HL-60 (cell line): ENCODE results near the gene IFITM1.

Experiments used
- GABPA ChIP-seq: IDR thresholded peaks from 2 replicates; pipeline ENCODE4 v1.6.1; 2012; ENCODE audit warnings: low read depth
- TF ChIP-seq, protein P1 (sequence below): IDR thresholded peaks from one replicate; pipeline ENCODE4 v1.5.1; 2011; ENCODE audit warnings: low read length, control low read depth, inconsistent platforms; ENCODE audit not compliant: insufficient read depth

DNA sequence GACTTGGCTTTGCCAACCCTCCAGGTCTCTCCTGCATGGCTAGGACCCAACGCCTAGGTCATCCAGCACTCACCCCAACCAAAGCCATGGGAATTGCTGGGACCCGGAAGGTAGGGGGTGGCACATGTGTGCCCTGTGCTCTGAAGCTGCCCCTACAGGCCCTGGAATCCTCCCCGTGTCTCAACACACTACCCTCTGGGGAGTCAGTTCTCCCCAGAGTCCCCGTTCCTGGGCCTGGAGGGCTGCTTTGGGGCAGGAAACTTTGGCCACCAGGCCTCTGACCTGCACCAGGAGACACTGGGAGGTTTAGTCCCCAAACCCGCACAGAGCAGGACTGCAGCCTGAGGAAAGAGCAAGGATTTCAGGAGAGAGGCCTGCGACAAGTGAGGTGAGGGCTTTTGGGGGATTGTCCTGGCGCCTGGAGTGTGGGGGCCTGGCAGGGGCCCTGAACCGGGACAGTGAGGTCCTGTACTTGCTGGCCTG, 495 bp upstream of the IFITM1 start:
- TF ChIP-seq, protein P1, sequence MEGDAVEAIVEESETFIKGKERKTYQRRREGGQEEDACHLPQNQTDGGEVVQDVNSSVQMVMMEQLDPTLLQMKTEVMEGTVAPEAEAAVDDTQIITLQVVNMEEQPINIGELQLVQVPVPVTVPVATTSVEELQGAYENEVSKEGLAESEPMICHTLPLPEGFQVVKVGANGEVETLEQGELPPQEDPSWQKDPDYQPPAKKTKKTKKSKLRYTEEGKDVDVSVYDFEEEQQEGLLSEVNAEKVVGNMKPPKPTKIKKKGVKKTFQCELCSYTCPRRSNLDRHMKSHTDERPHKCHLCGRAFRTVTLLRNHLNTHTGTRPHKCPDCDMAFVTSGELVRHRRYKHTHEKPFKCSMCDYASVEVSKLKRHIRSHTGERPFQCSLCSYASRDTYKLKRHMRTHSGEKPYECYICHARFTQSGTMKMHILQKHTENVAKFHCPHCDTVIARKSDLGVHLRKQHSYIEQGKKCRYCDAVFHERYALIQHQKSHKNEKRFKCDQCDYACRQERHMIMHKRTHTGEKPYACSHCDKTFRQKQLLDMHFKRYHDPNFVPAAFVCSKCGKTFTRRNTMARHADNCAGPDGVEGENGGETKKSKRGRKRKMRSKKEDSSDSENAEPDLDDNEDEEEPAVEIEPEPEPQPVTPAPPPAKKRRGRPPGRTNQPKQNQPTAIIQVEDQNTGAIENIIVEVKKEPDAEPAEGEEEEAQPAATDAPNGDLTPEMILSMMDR = no peak
- no peak for TF ChIP-seq GABPA
